ENCODE data around the gene F12. TPM values are rescaled to one million over a fixed set of nuclear protein-coding genes. Genes with fewer than 3 reads are reported as not detected.
A peak's percentile ranks its signal among the peaks of the same experiment; 100 is the strongest.

F12 gene
- polyA plus RNA-seq, 1 of the 3 experiments (the other 2 are of a cell fraction), result 4.3 TPM

DNA sequence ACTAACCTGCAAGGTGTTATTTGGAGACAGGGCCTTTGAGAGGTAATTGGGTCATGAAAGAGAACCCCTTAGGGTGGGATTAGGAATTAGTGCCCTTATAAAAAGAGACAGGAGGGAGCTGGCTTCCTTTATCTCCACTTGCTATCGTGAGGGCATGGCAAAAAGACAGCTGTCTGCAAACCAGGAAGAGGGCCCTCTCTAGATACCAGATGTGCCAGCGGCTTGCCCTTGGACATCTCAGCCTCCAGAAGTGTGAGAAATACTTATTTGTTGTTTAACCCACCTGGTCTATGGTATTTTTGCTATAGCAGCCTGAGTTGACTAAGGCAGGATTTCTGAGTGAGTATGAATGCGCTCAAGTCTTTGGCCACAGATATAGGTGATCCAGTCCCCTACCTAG is 52.6 kb downstream of the F12 start (continued):
- TF ChIP-seq CHD2 (IDR thresholded peaks at IDR 0.05; ENCODE audit: low read length, partially characterized antibody) (no peak), FOSL2 (IDR thresholded peaks at IDR 0.05; ENCODE audit: borderline replicate concordance, low read depth) (no peak)

DNA sequence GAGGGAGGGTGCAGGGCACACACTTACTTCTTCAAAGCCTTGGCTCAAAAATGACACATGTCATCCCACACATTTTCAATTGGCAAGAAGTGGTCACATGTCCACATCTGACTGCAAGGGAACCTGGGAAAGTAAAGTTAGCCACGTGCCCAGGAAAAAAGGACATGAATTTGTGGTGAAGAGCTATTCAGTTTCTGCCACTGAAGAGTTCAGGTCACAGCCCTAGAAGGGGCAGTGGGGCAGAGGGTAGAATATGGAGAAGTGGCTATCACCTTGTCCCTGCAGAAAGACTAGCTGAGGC is 53.5 kb downstream of the F12 start:
- Histone ChIP-seq H3K9me3 (no peaks in the 10 kb centered on the region), H3K4me2 (no peak overlapping the region), H3F3A (replicated peaks; ENCODE audit: insufficient read depth) (no peaks in the 10 kb centered on the region), H3K36me3 (replicated peaks in 1 of 2; ENCODE audit: control insufficient read depth in 1 of 2, insufficient read depth in 2 of 2, low read length in 1 of 2) (no peaks in the 10 kb centered on the region), H3K9ac (no peak overlapping the region), H3K27ac (ENCODE audit: low read depth in 2 of 2, low read length in 1 of 2) (no peak overlapping the region), H3K27me3 (ENCODE audit: insufficient read depth) (no peaks in the 10 kb centered on the region), H4K20me1 (ENCODE audit: insufficient read depth) (no peaks in the 10 kb centered on the region), H3K9me2 (no peaks in the 10 kb centered on the region), H3K4me1 (ENCODE audit: control insufficient read depth in 1 of 2, insufficient read depth in 2 of 2, low read depth in 1 of 2, low read length in 1 of 2) (peaks cover 0 to 12% of the 10 kb centered on the region in 2 experiments; a peak in 1 of 4 replicates), H3K79me2 (ENCODE audit: insufficient read depth) (peaks cover 7% of the 10 kb centered on the region), H3K4me3 (ENCODE audit: low read depth in 2 of 2, low read length in 1 of 2) (no peak overlapping the region), H2AFZ (ENCODE audit: low read depth) (no peak overlapping the region)
- TF ChIP-seq, protein P1, sequence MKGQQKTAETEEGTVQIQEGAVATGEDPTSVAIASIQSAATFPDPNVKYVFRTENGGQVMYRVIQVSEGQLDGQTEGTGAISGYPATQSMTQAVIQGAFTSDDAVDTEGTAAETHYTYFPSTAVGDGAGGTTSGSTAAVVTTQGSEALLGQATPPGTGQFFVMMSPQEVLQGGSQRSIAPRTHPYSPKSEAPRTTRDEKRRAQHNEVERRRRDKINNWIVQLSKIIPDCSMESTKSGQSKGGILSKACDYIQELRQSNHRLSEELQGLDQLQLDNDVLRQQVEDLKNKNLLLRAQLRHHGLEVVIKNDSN (IDR thresholded peaks at IDR 0.05; ENCODE audit: borderline replicate concordance, low read depth), result peak; percentile 27; the same call in 1 of the 2 replicates
- TF ChIP-seq FOXJ3 (CRISPR knock-in tag; IDR thresholded peaks at IDR 0.05), result no peak
- WGBS (ENCODE audit: low lambda C conversion rate), result 4% methylated on average over 1 of the region's 1 CpG
- CTCF ChIA-PET, result interaction anchor here (1.4 to 3.3 kb wide), 3 partner anchors 11 to 38 kb away, joined by 5 to 14 read pairs (median 7); no protein-coding TSS in a partner anchor
- POLR2A ChIA-PET, result no interaction called here
- no peak for DNase-seq

DNA sequence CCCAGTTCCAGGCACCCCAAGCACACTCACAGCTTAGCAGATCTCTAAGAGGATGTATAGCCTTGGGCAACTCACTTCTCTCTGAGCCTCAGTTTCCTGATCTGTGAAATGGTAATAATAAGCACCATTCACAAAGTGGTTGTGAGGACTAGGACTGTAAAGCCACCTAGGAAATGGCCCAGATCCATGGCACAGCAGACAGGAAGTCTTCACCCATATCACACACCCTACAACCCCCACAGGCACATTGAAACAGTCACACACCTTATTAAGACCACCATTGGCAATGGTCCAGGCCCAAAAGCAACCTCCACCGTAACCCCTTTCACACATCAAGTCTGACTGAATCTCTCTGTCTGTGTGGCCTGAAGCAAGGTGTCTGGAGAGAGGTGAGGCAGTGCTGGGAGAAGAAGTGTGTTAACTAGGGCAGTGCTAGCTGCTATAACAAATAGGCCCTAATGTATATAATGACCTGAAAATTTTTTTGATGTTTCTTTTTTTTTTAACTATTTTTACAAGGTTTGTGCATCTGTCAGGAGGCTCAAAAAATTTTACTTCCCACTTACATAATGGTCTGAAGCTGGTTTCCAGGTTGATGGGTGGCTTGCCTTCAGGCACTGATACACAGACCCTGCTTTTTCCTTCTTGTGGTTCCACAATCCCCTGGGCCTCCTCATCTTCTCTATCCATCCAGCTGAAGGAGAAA is 54.0 kb downstream of the F12 start:
- ChIA-PET CTCF (interaction anchor here (1.1 to 3.3 kb wide), 4 partner anchors 11 to 38 kb away, joined by 3 to 14 read pairs (median 6); no protein-coding TSS in a partner anchor), POLR2A (no interaction called here)
- H3K4me3 ChIP-seq (ENCODE audit: low read depth in 2 of 2, low read length in 1 of 2), result no peak overlapping the region
- peaks cover 12% of the 10 kb centered on the region for H3K79me2 ChIP-seq (ENCODE audit: insufficient read depth)
- no peak overlapping the region for H3K4me2 ChIP-seq
- H3K9me3 ChIP-seq, result no peaks in the 10 kb centered on the region
- DNase-seq, result no peak
- no peaks in the 10 kb centered on the region for H3K27me3 ChIP-seq (ENCODE audit: insufficient read depth)
- no peak overlapping the region for H2AFZ ChIP-seq (ENCODE audit: low read depth)
- no peak overlapping the region for H3K9ac ChIP-seq
- no peaks in the 10 kb centered on the region for H3K36me3 ChIP-seq (replicated peaks in 1 of 2; ENCODE audit: control insufficient read depth in 1 of 2, insufficient read depth in 2 of 2, low read length in 1 of 2)
- H3K4me1 ChIP-seq (ENCODE audit: control insufficient read depth in 1 of 2, insufficient read depth in 2 of 2, low read depth in 1 of 2, low read length in 1 of 2), result peaks cover 0 to 17% of the 10 kb centered on the region in 2 experiments; a peak in 2 of 4 replicates
- WGBS (ENCODE audit: low lambda C conversion rate), result 47% methylated on average over 1 of the region's 1 CpG
- no peak overlapping the region for H3K27ac ChIP-seq (ENCODE audit: low read depth in 2 of 2, low read length in 1 of 2)
- H3F3A ChIP-seq (replicated peaks; ENCODE audit: insufficient read depth), result no peaks in the 10 kb centered on the region
- no peaks in the 10 kb centered on the region for H4K20me1 ChIP-seq (ENCODE audit: insufficient read depth)
- TF ChIP-seq RCOR1 (IDR thresholded peaks at IDR 0.05; ENCODE audit: low read length), result no peak
- TF ChIP-seq YY1 (IDR thresholded peaks at IDR 0.05; ENCODE audit: low read depth), result no peak
- no peak for TF ChIP-seq GABPA (IDR thresholded peaks at IDR 0.05; ENCODE audit: low read depth)
- no peak for TF ChIP-seq RXRA (IDR thresholded peaks at IDR 0.05; ENCODE audit: borderline replicate concordance, low read depth)
- TF ChIP-seq NRF1 (IDR thresholded peaks at IDR 0.05; ENCODE audit: low read depth, low read length), result no peak
- TF ChIP-seq, protein P2, sequence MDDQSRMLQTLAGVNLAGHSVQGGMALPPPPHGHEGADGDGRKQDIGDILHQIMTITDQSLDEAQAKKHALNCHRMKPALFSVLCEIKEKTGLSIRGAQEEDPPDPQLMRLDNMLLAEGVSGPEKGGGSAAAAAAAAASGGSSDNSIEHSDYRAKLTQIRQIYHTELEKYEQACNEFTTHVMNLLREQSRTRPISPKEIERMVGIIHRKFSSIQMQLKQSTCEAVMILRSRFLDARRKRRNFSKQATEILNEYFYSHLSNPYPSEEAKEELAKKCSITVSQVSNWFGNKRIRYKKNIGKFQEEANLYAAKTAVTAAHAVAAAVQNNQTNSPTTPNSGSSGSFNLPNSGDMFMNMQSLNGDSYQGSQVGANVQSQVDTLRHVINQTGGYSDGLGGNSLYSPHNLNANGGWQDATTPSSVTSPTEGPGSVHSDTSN (IDR thresholded peaks at IDR 0.05), result no peak
- no peak for TF ChIP-seq RFX5 (IDR thresholded peaks at IDR 0.05; ENCODE audit: low read length)
- no peak for TF ChIP-seq GATA2 (CRISPR knock-in tag; IDR thresholded peaks at IDR 0.05)
- no peak for TF ChIP-seq FOXJ3 (CRISPR knock-in tag; IDR thresholded peaks at IDR 0.05)
- TF ChIP-seq, protein P3, sequence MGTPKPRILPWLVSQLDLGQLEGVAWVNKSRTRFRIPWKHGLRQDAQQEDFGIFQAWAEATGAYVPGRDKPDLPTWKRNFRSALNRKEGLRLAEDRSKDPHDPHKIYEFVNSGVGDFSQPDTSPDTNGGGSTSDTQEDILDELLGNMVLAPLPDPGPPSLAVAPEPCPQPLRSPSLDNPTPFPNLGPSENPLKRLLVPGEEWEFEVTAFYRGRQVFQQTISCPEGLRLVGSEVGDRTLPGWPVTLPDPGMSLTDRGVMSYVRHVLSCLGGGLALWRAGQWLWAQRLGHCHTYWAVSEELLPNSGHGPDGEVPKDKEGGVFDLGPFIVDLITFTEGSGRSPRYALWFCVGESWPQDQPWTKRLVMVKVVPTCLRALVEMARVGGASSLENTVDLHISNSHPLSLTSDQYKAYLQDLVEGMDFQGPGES (IDR thresholded peaks at IDR 0.05; ENCODE audit: low read depth, low read length), result no peak
- no peak for TF ChIP-seq SMC3 (IDR thresholded peaks at IDR 0.05; ENCODE audit: low read depth, low read length)
- TF ChIP-seq TCF12 (IDR thresholded peaks at IDR 0.05), result no peak
- TF ChIP-seq, protein P1 (IDR thresholded peaks at IDR 0.05; ENCODE audit: borderline replicate concordance, low read depth), result no peak
- no peaks in the 10 kb centered on the region for H3K9me2 ChIP-seq
